ENCODE results near the gene ARHGAP42.

- TF ChIP-seq, protein P1, sequence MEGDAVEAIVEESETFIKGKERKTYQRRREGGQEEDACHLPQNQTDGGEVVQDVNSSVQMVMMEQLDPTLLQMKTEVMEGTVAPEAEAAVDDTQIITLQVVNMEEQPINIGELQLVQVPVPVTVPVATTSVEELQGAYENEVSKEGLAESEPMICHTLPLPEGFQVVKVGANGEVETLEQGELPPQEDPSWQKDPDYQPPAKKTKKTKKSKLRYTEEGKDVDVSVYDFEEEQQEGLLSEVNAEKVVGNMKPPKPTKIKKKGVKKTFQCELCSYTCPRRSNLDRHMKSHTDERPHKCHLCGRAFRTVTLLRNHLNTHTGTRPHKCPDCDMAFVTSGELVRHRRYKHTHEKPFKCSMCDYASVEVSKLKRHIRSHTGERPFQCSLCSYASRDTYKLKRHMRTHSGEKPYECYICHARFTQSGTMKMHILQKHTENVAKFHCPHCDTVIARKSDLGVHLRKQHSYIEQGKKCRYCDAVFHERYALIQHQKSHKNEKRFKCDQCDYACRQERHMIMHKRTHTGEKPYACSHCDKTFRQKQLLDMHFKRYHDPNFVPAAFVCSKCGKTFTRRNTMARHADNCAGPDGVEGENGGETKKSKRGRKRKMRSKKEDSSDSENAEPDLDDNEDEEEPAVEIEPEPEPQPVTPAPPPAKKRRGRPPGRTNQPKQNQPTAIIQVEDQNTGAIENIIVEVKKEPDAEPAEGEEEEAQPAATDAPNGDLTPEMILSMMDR (IDR thresholded peaks at IDR 0.05), result no peak
- TF ChIP-seq POLR2A (IDR thresholded peaks at IDR 0.05; ENCODE audit: low read depth), result no peak
Observed at GRCh38 chr11:100711984-100712383, 24.9 kb downstream of the ARHGAP42 start.
